K562 (cell line): Measurements from ENCODE around the gene HSPA5. TPM values are rescaled to one million over a fixed set of nuclear protein-coding genes. Genes with fewer than 3 reads are reported as not detected.

Experiments
- ARID1B ChIP-seq: fragments of 450-650 bp; IDR thresholded peaks from 2 replicates; pipeline ENCODE4 v1.6.1; 2016; ENCODE audit warnings: antibody characterized with exemption, mild to moderate bottlenecking, inconsistent platforms
- BHLHE40 ChIP-seq: IDR thresholded peaks from 2 replicates; pipeline ENCODE4 v1.6.1; 2011; ENCODE audit warnings: low read length, improper control_type of control experiment
- BRD4 ChIP-seq: fragments of 200-600 bp; sonication (generic); IDR thresholded peaks from 2 replicates; pipeline ENCODE4 v1.6.1; 2017; ENCODE audit warnings: inconsistent platforms
- CHD1 ChIP-seq: fragments of 200-600 bp; sonication (generic); IDR thresholded peaks from one replicate; pipeline ENCODE4 v1.6.1; 2012; ENCODE audit warnings: mild to moderate bottlenecking, moderate library complexity, low read length, inconsistent platforms
- CTCFL ChIP-seq: IDR thresholded peaks from 2 replicates; pipeline ENCODE4 v1.6.1; 2011; ENCODE audit warnings: borderline replicate concordance, low read depth, mild to moderate bottlenecking, moderate library complexity, low read length; ENCODE audit not compliant: insufficient read depth, poor library complexity, severe bottlenecking
- GMEB1 ChIP-seq: fragments of 250-450 bp; sonication (Bioruptor Pico); IDR thresholded peaks from 2 replicates; pipeline ENCODE4 v1.4.0; 2020; ENCODE audit warnings: mild to moderate bottlenecking
- GTF2E2 ChIP-seq: fragments of 200-800 bp; sonication (Bioruptor generic); IDR thresholded peaks from 2 replicates; pipeline ENCODE4 v1.6.1; 2016; ENCODE audit warnings: missing genetic modification characterization, missing compliant biosample characterization
- HCFC1 ChIP-seq: IDR thresholded peaks from 2 replicates; pipeline ENCODE4 v1.6.1; 2012; ENCODE audit warnings: low read depth, low read length, improper control_type of control experiment
- HDGF ChIP-seq: fragments of 450-650 bp; IDR thresholded peaks from 2 replicates; pipeline ENCODE4 v1.6.1; 2016
- HNRNPUL1 ChIP-seq: fragments of 200-400 bp; formaldehyde crosslinking; IDR thresholded peaks from 2 replicates; pipeline ENCODE4 v1.6.1; 2017; ENCODE audit warnings: low read length
- KDM5B ChIP-seq: fragments of 200-600 bp; sonication (generic); IDR thresholded peaks from 2 replicates; pipeline ENCODE4 v1.6.1; 2012; ENCODE audit warnings: low read depth, mild to moderate bottlenecking, moderate library complexity, low read length, control low read depth, inconsistent platforms; ENCODE audit not compliant: insufficient replicate concordance
- MXD1 ChIP-seq: fragments of 250-450 bp; sonication (Bioruptor Pico); IDR thresholded peaks from 2 replicates; pipeline ENCODE4 v1.8.0; 2021; ENCODE audit warnings: borderline replicate concordance, mild to moderate bottlenecking, moderate library complexity; ENCODE audit not compliant: poor library complexity, severe bottlenecking
- NR1H2 ChIP-seq: sonication (generic); formaldehyde crosslinking; IDR thresholded peaks from 2 replicates; pipeline ENCODE4 v1.4.0; 2020; ENCODE audit warnings: mild to moderate bottlenecking, missing genetic modification reagents
- SFPQ ChIP-seq: fragments of 200-400 bp; formaldehyde crosslinking; IDR thresholded peaks from 2 replicates; pipeline ENCODE4 v1.6.1; 2017; ENCODE audit warnings: mild to moderate bottlenecking, low read depth, low read length, moderate library complexity
- SREBF1 ChIP-seq: fragments of 150-350 bp; IDR thresholded peaks from 2 replicates; pipeline ENCODE4 v1.6.1; 2014; ENCODE audit warnings: antibody characterized with exemption, low read depth, low read length, borderline replicate concordance
- TCF7L2 ChIP-seq: fragments of 150-350 bp; IDR thresholded peaks from 2 replicates; pipeline ENCODE4 v1.6.1; 2016; ENCODE audit warnings: low read depth, mild to moderate bottlenecking, low read length, moderate library complexity
- ZFP36 ChIP-seq: fragments of 150-350 bp; IDR thresholded peaks from 2 replicates; pipeline ENCODE4 v1.6.1; 2018; ENCODE audit warnings: low read length, low read depth; ENCODE audit not compliant: partially characterized antibody
- ZNF41 ChIP-seq: fragments of 250-450 bp; sonication (Bioruptor Pico); conservative IDR thresholded peaks from 2 replicates; pipeline ENCODE4 v1.4.0; 2020; ENCODE audit warnings: mild to moderate bottlenecking
- polyA plus RNA-seq, 8 experiments: library from polyadenylated mRNA; depleted of rRNA in 4 of 8; stranded (reverse) in 5 of 8; unstranded in 3 of 8; fragments of >200 nt; fragmentation: Nextera tagmentation in 2 of 8; fragmentation: Illumina TruSeq in 1 of 8; extraction: Ambion mirVana in 2 of 8; extraction: Trizol in 1 of 8; gene quantifications; 2 replicates each; pipeline versions ENCODE4 v1.2.1 to v1.2.3, GENCODE V29; 2011 to 2014; ENCODE audit warnings: inconsistent platforms in 1 of 8, missing spikeins in 1 of 8
- total RNA-seq, 7 experiments: library from RNA; depleted of rRNA in 6 of 7; stranded (reverse); fragments of >200 nt in 6 of 7; fragmentation: Illumina TruSeq in 2 of 7; extraction: Trizol in 2 of 7; gene quantifications; 2 replicates each; pipeline versions ENCODE4 v1.2.1 to v1.2.3, GENCODE V29; 2011 to 2021; ENCODE audit warnings: low replicate concordance in 1 of 7

Gene HSPA5
- total and polyA plus RNA-seq, 9 of the 15 experiments (the other 6 are each of a cell fraction or from before 2014, with no cell fraction given) = 48.0 to 265 (median 113) TPM

- TF ChIP-seq MXD1 (no peak), ARID1B (no peak), ZNF41 (CRISPR knock-in tag) (0 out of 2 replicates have a peak, but pooled peaks have one; percentile 44), HCFC1 (peak; percentile 61), KDM5B (peak; percentile 98), SREBF1 (peak; percentile 12; the same call in 1 of the 2 replicates), SFPQ (no peak), TCF7L2 (no peak), HNRNPUL1 (no peak), HDGF (no peak), CTCFL (peak; percentile 0), GTF2E2 (tag) (peak; percentile 91), BRD4 (peak; percentile 35; the same call in 1 of the 2 replicates), NR1H2 (CRISPR knock-in tag) (peak; percentile 91; the same call in 1 of the 2 replicates), GMEB1 (0 out of 2 replicates have a peak, but pooled peaks have one; percentile 34), ZFP36 (peak; percentile 17), CHD1 (peak; percentile 54), BHLHE40 (0 out of 2 replicates have a peak, but pooled peaks have one; percentile 14)
These were observed at the start of gene HSPA5 (continued) for GRCh38 chr9:125241000-125241862.
